IPS-15b (cell line): ENCODE measurements around the gene JMJD4.

Source experiments
- H3K27me3 ChIP-seq: one replicate; pipeline ENCODE4 v1.6.1; 2013; ENCODE audit warnings: low read length; ENCODE audit not compliant: control insufficient read depth, insufficient read depth
- H3K36me3 ChIP-seq: one replicate; pipeline ENCODE4 v1.6.1; 2013; ENCODE audit warnings: low read length; ENCODE audit not compliant: control insufficient read depth, insufficient read depth
- H3K4me1 ChIP-seq: one replicate; pipeline ENCODE4 v1.6.1; 2013; ENCODE audit warnings: mild to moderate bottlenecking, low read length; ENCODE audit not compliant: control insufficient read depth, insufficient read depth
- H3K4me3 ChIP-seq: one replicate; pipeline ENCODE4 v1.5.1; 2013; ENCODE audit warnings: low read depth, low read length
- H3K9ac ChIP-seq: one replicate; pipeline ENCODE4 v1.6.1; 2013; ENCODE audit warnings: low read depth, mild to moderate bottlenecking, low read length
- H3K9me3 ChIP-seq: one replicate; pipeline ENCODE4 v1.6.1; 2013; ENCODE audit warnings: mild to moderate bottlenecking, low read length; ENCODE audit not compliant: control insufficient read depth, insufficient read depth

Gene JMJD4

GRCh38 chr1:227774821-227775661 lies 39.9 kb upstream of the JMJD4 start:
- Histone ChIP-seq H3K9me3 (no peaks in the 10 kb centered on the region), H3K4me1 (no peaks in the 10 kb centered on the region), H3K27me3 (no peaks in the 10 kb centered on the region), H3K4me3 (no peak overlapping the region), H3K9ac (no peak overlapping the region), H3K36me3 (peaks cover 2% of the 10 kb centered on the region)

GRCh38 chr1:227774051-227774731 lies 39.1 kb upstream of the JMJD4 start:
- Histone ChIP-seq H3K4me1 (no peaks in the 10 kb centered on the region), H3K4me3 (no peak overlapping the region), H3K9ac (no peak overlapping the region), H3K36me3 (peaks cover 2% of the 10 kb centered on the region), H3K27me3 (no peaks in the 10 kb centered on the region), H3K9me3 (no peaks in the 10 kb centered on the region)

- H3K36me3 ChIP-seq: peaks cover 2% of the 10 kb centered on the region
- no peak overlapping the region for H3K4me3 ChIP-seq
Measured at GRCh38 chr1:227773558-227773957, 38.5 kb upstream of the JMJD4 start.

GRCh38 chr1:227771771-227772170 lies 36.7 kb upstream of the JMJD4 start:
- Histone ChIP-seq H3K4me3 (no peak overlapping the region), H3K9me3 (no peaks in the 10 kb centered on the region), H3K4me1 (no peaks in the 10 kb centered on the region), H3K9ac (no peak overlapping the region), H3K27me3 (no peaks in the 10 kb centered on the region), H3K36me3 (peaks cover 13% of the 10 kb centered on the region)

More at GRCh38 chr1:227773558-227773957, 38.5 kb upstream of the JMJD4 start:
- no peaks in the 10 kb centered on the region for H3K9me3 ChIP-seq
- H3K9ac ChIP-seq: no peak overlapping the region
- H3K4me1 ChIP-seq: no peaks in the 10 kb centered on the region
- H3K27me3 ChIP-seq: no peaks in the 10 kb centered on the region

- H3K9me3 ChIP-seq: no peaks in the 10 kb centered on the region
- no peak overlapping the region for H3K9ac ChIP-seq
- no peaks in the 10 kb centered on the region for H3K27me3 ChIP-seq
- H3K4me3 ChIP-seq: no peak overlapping the region
- H3K36me3 ChIP-seq: peaks cover 15% of the 10 kb centered on the region
- no peaks in the 10 kb centered on the region for H3K4me1 ChIP-seq
Measured at GRCh38 chr1:227771326-227771725, 36.2 kb upstream of the JMJD4 start.

- Histone ChIP-seq H3K9ac (no peak overlapping the region), H3K4me3 (no peak overlapping the region), H3K4me1 (no peaks in the 10 kb centered on the region), H3K9me3 (no peaks in the 10 kb centered on the region), H3K36me3 (peaks cover 15% of the 10 kb centered on the region), H3K27me3 (no peaks in the 10 kb centered on the region)
Measured at GRCh38 chr1:227770812-227771211, 35.7 kb upstream of the JMJD4 start.

- Histone ChIP-seq H3K9ac (no peak overlapping the region), H3K36me3 (peaks cover 15% of the 10 kb centered on the region), H3K4me3 (no peak overlapping the region), H3K27me3 (no peaks in the 10 kb centered on the region), H3K4me1 (no peaks in the 10 kb centered on the region), H3K9me3 (no peaks in the 10 kb centered on the region)
Measured at GRCh38 chr1:227769936-227770494, 34.9 kb upstream of the JMJD4 start.

- Histone ChIP-seq H3K4me1 (no peaks in the 10 kb centered on the region), H3K9ac (no peak overlapping the region), H3K9me3 (no peaks in the 10 kb centered on the region), H3K27me3 (no peaks in the 10 kb centered on the region), H3K4me3 (no peak overlapping the region), H3K36me3 (peaks cover 15% of the 10 kb centered on the region)
Measured at GRCh38 chr1:227769047-227769935, 34.2 kb upstream of the JMJD4 start.

- no peak overlapping the region for H3K4me3 ChIP-seq
- no peak overlapping the region for H3K9ac ChIP-seq
- H3K36me3 ChIP-seq: peaks cover 15% of the 10 kb centered on the region
- H3K27me3 ChIP-seq: no peaks in the 10 kb centered on the region
- H3K4me1 ChIP-seq: no peaks in the 10 kb centered on the region
- H3K9me3 ChIP-seq: no peaks in the 10 kb centered on the region
Measured at GRCh38 chr1:227768640-227769039, 33.5 kb upstream of the JMJD4 start.

GRCh38 chr1:227768125-227768439 lies 33.0 kb upstream of the JMJD4 start:
- no peak overlapping the region for H3K9ac ChIP-seq
- H3K27me3 ChIP-seq: no peaks in the 10 kb centered on the region
- H3K4me1 ChIP-seq: no peaks in the 10 kb centered on the region
- H3K9me3 ChIP-seq: no peaks in the 10 kb centered on the region
- H3K36me3 ChIP-seq: peaks cover 15% of the 10 kb centered on the region
- no peak overlapping the region for H3K4me3 ChIP-seq

GRCh38 chr1:227767401-227768124 lies 32.5 kb upstream of the JMJD4 start:
- peaks cover 15% of the 10 kb centered on the region for H3K36me3 ChIP-seq
- no peak overlapping the region for H3K4me3 ChIP-seq
- no peaks in the 10 kb centered on the region for H3K27me3 ChIP-seq
- H3K4me1 ChIP-seq: no peaks in the 10 kb centered on the region
- no peak overlapping the region for H3K9ac ChIP-seq
- no peaks in the 10 kb centered on the region for H3K9me3 ChIP-seq
